GM23338 (cell line): ENCODE measurements around the gene GRIP2. TPM values are rescaled to one million over a fixed set of nuclear protein-coding genes. Genes with fewer than 3 reads are reported as not detected.

Experiments used
- ATAC-seq: fragments of 200-7000 bp; cut with Tn5 transposase; 3 replicates; pipeline ENCODE4 v1.9.1; 2020
- DNase-seq: peaks from one replicate; pipeline ENCODE4 v3.0.0-alpha.2; 2015; ENCODE audit warnings: low spot score
- H2AFZ ChIP-seq: fragments of 200-600 bp; sonication (generic); 2 replicates; pipeline ENCODE4 v1.8.0; 2016; ENCODE audit warnings: antibody characterized with exemption, mild to moderate bottlenecking, moderate library complexity
- H3F3A ChIP-seq: fragments of 200-600 bp; sonication (generic); replicated peaks from 2 replicates; pipeline ENCODE4 v1.8.0; 2017; ENCODE audit warnings: antibody characterized with exemption, mixed run types, low read depth
- H3K27ac ChIP-seq: fragments of 200-600 bp; sonication (generic); 2 replicates; pipeline ENCODE4 v1.6.1; 2016; ENCODE audit warnings: low read depth
- H3K27me3 ChIP-seq: fragments of 200-600 bp; sonication (generic); 2 replicates; pipeline ENCODE4 v1.8.0; 2016; ENCODE audit warnings: mild to moderate bottlenecking, mixed run types, moderate library complexity; ENCODE audit not compliant: insufficient read depth
- H3K36me3 ChIP-seq: fragments of 200-600 bp; sonication (generic); 2 replicates; pipeline ENCODE4 v1.8.0; 2016; ENCODE audit warnings: mild to moderate bottlenecking; ENCODE audit not compliant: insufficient read depth
- H3K4me1 ChIP-seq: fragments of 200-600 bp; sonication (generic); 2 replicates; pipeline ENCODE4 v1.8.0; 2016; ENCODE audit warnings: mild to moderate bottlenecking, moderate library complexity; ENCODE audit not compliant: insufficient read depth
- H3K4me2 ChIP-seq: fragments of 200-600 bp; sonication (generic); 2 replicates; pipeline ENCODE4 v1.7.1; 2017; ENCODE audit warnings: mixed run types
- H3K4me3 ChIP-seq: fragments of 200-600 bp; sonication (generic); 2 replicates; pipeline ENCODE4 v1.6.1; 2016; ENCODE audit warnings: mixed run types
- H3K79me2 ChIP-seq: fragments of 200-600 bp; sonication (generic); replicated peaks from 2 replicates; pipeline ENCODE4 v1.8.0; 2017; ENCODE audit warnings: mild to moderate bottlenecking; ENCODE audit not compliant: insufficient read depth
- H3K9me2 ChIP-seq: fragments of 200-600 bp; sonication (generic); 2 replicates; pipeline ENCODE4 v1.8.0; 2017; ENCODE audit not compliant: insufficient read depth
- H4K20me1 ChIP-seq: fragments of 200-600 bp; sonication (generic); replicated peaks from 2 replicates; pipeline ENCODE4 v1.8.0; 2017; ENCODE audit warnings: mild to moderate bottlenecking; ENCODE audit not compliant: insufficient read depth
- H3K27ac Mint-ChIP-seq: 2 replicates; pipeline ENCODE4 v1.8.0; 2020; ENCODE audit warnings: inconsistent platforms, mild to moderate bottlenecking, moderate library complexity, mixed read lengths
- H3K27me3 Mint-ChIP-seq: 3 replicates; pipeline ENCODE4 v1.8.0; 2022; ENCODE audit warnings: low read depth, mild to moderate bottlenecking, moderate library complexity, mixed read lengths, inconsistent platforms; ENCODE audit not compliant: insufficient read depth, poor library complexity
- H3K36me3 Mint-ChIP-seq: 3 replicates; pipeline ENCODE4 v1.8.0; 2021; ENCODE audit warnings: low read depth, mild to moderate bottlenecking, inconsistent platforms, moderate library complexity, mixed read lengths
- H3K4me1 Mint-ChIP-seq: 3 replicates; pipeline ENCODE4 v1.8.0; 2020; ENCODE audit warnings: mild to moderate bottlenecking, inconsistent platforms, mixed read lengths
- H3K4me3 Mint-ChIP-seq: 3 replicates; pipeline ENCODE4 v1.8.0; 2021; ENCODE audit warnings: moderate library complexity, mild to moderate bottlenecking, inconsistent platforms, mixed read lengths
- H3K9me3 Mint-ChIP-seq: 3 replicates; pipeline ENCODE4 v1.8.0; 2020; ENCODE audit warnings: moderate library complexity, mild to moderate bottlenecking, inconsistent platforms, mixed read lengths
- EZH2 ChIP-seq: fragments of 200-600 bp; sonication (generic); IDR thresholded peaks from one replicate; pipeline ENCODE4 v1.8.0; 2017; ENCODE audit warnings: antibody characterized with exemption, mild to moderate bottlenecking, low read depth; ENCODE audit not compliant: unreplicated experiment
- EZH2phosphoT487 ChIP-seq: fragments of 200-600 bp; sonication (generic); IDR thresholded peaks from one replicate; pipeline ENCODE4 v1.8.1; 2018; ENCODE audit warnings: antibody characterized with exemption; ENCODE audit not compliant: unreplicated experiment
- JUNB ChIP-seq: IDR thresholded peaks from one replicate; pipeline ENCODE4 v1.6.1; 2016; ENCODE audit warnings: antibody characterized with exemption; ENCODE audit not compliant: unreplicated experiment
- NANOG ChIP-seq: IDR thresholded peaks from 2 replicates; pipeline ENCODE4 v1.6.1; 2016; ENCODE audit warnings: antibody characterized with exemption, borderline replicate concordance
- STAT1 ChIP-seq: IDR thresholded peaks from one replicate; pipeline ENCODE4 v1.6.1; 2016; ENCODE audit warnings: antibody characterized with exemption; ENCODE audit not compliant: unreplicated experiment
- ZNF114 ChIP-seq: fragments of 250-450 bp; sonication (Bioruptor Pico); IDR thresholded peaks from 2 replicates; pipeline ENCODE4 v1.5.0; 2020; ENCODE audit warnings: mild to moderate bottlenecking, moderate library complexity
- ZNF462 ChIP-seq: fragments of 250-450 bp; sonication (Bioruptor Pico); IDR thresholded peaks from 2 replicates; pipeline ENCODE4 v1.5.0; 2020; ENCODE audit warnings: mild to moderate bottlenecking, moderate library complexity
- polyA plus RNA-seq: library from polyadenylated mRNA; unstranded; fragments of >200 nt; fragmentation: Nextera tagmentation; extraction: Ambion mirVana; gene quantifications from 2 replicates; pipeline ENCODE4 v1.2.1, GENCODE V29; 2016
- total RNA-seq: library from RNA; depleted of rRNA; stranded (reverse); fragments of >200 nt; shearing (Covaris generic); gene quantifications from 2 replicates; pipeline ENCODE4 v1.2.3, GENCODE V29; 2014

The GRIP2 gene
- total and polyA plus RNA-seq, 2 experiments from 2014 or later, result 3.6 to 5.8 TPM

- Histone ChIP-seq H3K4me3 (no peak overlapping the region), H3K79me2 (no peaks in the 10 kb centered on the region), H3K27me3 (no peaks in the 10 kb centered on the region), H3K4me1 (no peaks in the 10 kb centered on the region), H4K20me1 (peaks cover 7% of the 10 kb centered on the region), H3K36me3 (peaks cover 14% of the 10 kb centered on the region), H3K27ac (no peak overlapping the region), H2AFZ (no peak overlapping the region), H3K4me2 (no peak overlapping the region), H3F3A (0 out of 2 replicates have a peak, but pooled peaks cover 12% of the 10 kb centered on the region), H3K9me2 (no peaks in the 10 kb centered on the region)
- no peak for TF ChIP-seq EZH2phosphoT487
- no peak for TF ChIP-seq STAT1
- TF ChIP-seq EZH2, result no peak
- TF ChIP-seq ZNF114 (CRISPR knock-in tag), result no peak
- no peak for TF ChIP-seq JUNB
- no peak for TF ChIP-seq ZNF462 (CRISPR knock-in tag)
- no peak for TF ChIP-seq NANOG
- Mint-ChIP-seq H3K4me3 (no peak overlapping the region), H3K27ac (no peak overlapping the region; the same call in 1 of the 2 replicates), H3K9me3 (no peaks in the 10 kb centered on the region), H3K36me3 (peaks cover 57% of the 10 kb centered on the region), H3K27me3 (peaks cover 10% of the 10 kb centered on the region), H3K4me1 (peaks cover 10% of the 10 kb centered on the region)
- ATAC-seq (peak; percentile 66), DNase-seq (peak; percentile 37)
These were observed 76.6 kb downstream of the GRIP2 start for GRCh38 chr3:14463330-14464140.
